Right ventricle myocardium superior (tissue), 1 donor: ENCODE data around the gene GJC1. TPM values are rescaled to one million over a fixed set of nuclear protein-coding genes. Genes with fewer than 3 reads are reported as not detected.
"Not testable (repeated sequence)": the region's sequence is repeated elsewhere in the genome, so short reads cannot be mapped to it uniquely, and the experiment has no call there.

ENCODE experiments used
- ATAC-seq: fragments of 200-7000 bp; cut with Tn5 transposase; one replicate; pipeline ENCODE4 v1.9.1; 2020; ENCODE audit warnings: mild to moderate bottlenecking; ENCODE audit not compliant: poor library complexity
- DNase-seq: peaks from one replicate; pipeline ENCODE4 v3.0.0-alpha.2; 2020
- intact Hi-C: fragments of 100-400 bp; cut with DNase I; formaldehyde crosslinking; loops from one replicate; pipeline ENCODE4 v1.11.2; 2022
- total RNA-seq: library from RNA; stranded (reverse); fragmentation: NEBNext Ultra II Directional; extraction: Animal tissue kit (Norgen Biotek cat#: 25700); gene quantifications from one replicate; pipeline ENCODE4 v1.2.1, GENCODE V29; 2021
- donor health status: DM: no; HTN: yes; CAD: no; lungs with severe emphysema.

GJC1 gene
- total RNA-seq, 1 donor from 2014 or later, result 16.1 TPM

GRCh38 chr17:44808656-44809388 lies 21.3 kb downstream of the GJC1 start:
- not testable (repeated sequence) for ATAC-seq

GRCh38 chr17:44808156-44808555 lies 21.9 kb downstream of the GJC1 start:
- DNase-seq (no peak), ATAC-seq (no peak)
- intact Hi-C loops, result no loop called here

More at GRCh38 chr17:44808656-44809388, 21.3 kb downstream of the GJC1 start:
- intact Hi-C loops, DNase-seq: not testable (repeated sequence)

GRCh38 chr17:44807817-44808155 lies 22.3 kb downstream of the GJC1 start:
- intact Hi-C loops, result no loop called here
- no peak for ATAC-seq
- DNase-seq, result no peak

GRCh38 chr17:44807093-44807816 lies 22.8 kb downstream of the GJC1 start:
- DNase-seq, result no peak
- intact Hi-C loops, result no loop called here
- no peak for ATAC-seq

- intact Hi-C loops, result no loop called here
- ATAC-seq (peak; percentile 85), DNase-seq (peak; percentile 74)
Measured at GRCh38 chr17:44804302-44805089, 25.6 kb downstream of the GJC1 start.

GRCh38 chr17:44801880-44802279 lies 28.2 kb downstream of the GJC1 start:
- intact Hi-C loops, result no loop called here
- no peak for DNase-seq
- ATAC-seq, result no peak

- DNase-seq (no peak), ATAC-seq (peak; percentile 72)
- intact Hi-C loops, result no loop called here
Measured at GRCh38 chr17:44798356-44798755, 31.7 kb downstream of the GJC1 start.

GRCh38 chr17:44797802-44798201 lies 32.3 kb downstream of the GJC1 start:
- ATAC-seq (peak; percentile 72), DNase-seq (no peak)
- intact Hi-C loops, result no loop called here

GRCh38 chr17:44796731-44797130 lies 33.4 kb downstream of the GJC1 start:
- DNase-seq (no peak), ATAC-seq (no peak)
- intact Hi-C loops, result no loop called here

GRCh38 chr17:44795928-44796327 lies 34.2 kb downstream of the GJC1 start:
- intact Hi-C loops, result no loop called here
- no peak for DNase-seq
- ATAC-seq, result no peak

- ATAC-seq (no peak), DNase-seq (no peak)
- intact Hi-C loops, result no loop called here
Measured at GRCh38 chr17:44795421-44795820, 34.7 kb downstream of the GJC1 start.

- intact Hi-C loops, result no loop called here
- DNase-seq (peak; percentile 22), ATAC-seq (peak; percentile 40)
Measured at GRCh38 chr17:44794851-44795413, 35.2 kb downstream of the GJC1 start.

GRCh38 chr17:44793885-44794842 lies 35.9 kb downstream of the GJC1 start:
- intact Hi-C loops, result no loop called here
- ATAC-seq, result peak; percentile 54
- no peak for DNase-seq

- DNase-seq (no peak), ATAC-seq (no peak)
- intact Hi-C loops, result no loop called here
Measured at GRCh38 chr17:44792276-44792675, 37.8 kb downstream of the GJC1 start.

GRCh38 chr17:44788139-44788538 lies 41.9 kb downstream of the GJC1 start:
- intact Hi-C loops, result no loop called here
- peak; percentile 22 for DNase-seq

GRCh38 chr17:44787271-44787940 lies 42.7 kb downstream of the GJC1 start:
- ATAC-seq (peak; percentile 5), DNase-seq (peak; percentile 38)
- intact Hi-C loops, result no loop called here

More at GRCh38 chr17:44788139-44788538, 41.9 kb downstream of the GJC1 start:
- no peak for ATAC-seq

- DNase-seq (peak; percentile 70), ATAC-seq (peak; percentile 84)
- intact Hi-C loops, result no loop called here
Measured at GRCh38 chr17:44786551-44787081, 43.5 kb downstream of the GJC1 start.
